Parathyroid adenoma (tissue), 2 donors: ENCODE results near the gene ULK4.
A peak's percentile ranks its signal among the peaks of the same experiment; 100 is the strongest.
"Not testable (repeated sequence)": the region's sequence is repeated elsewhere in the genome, so short reads cannot be mapped to it uniquely, and the experiment has no call there.

Source experiments
- H2AFZ ChIP-seq: fragments of 300-600 bp; sonication (generic); one replicate; pipeline ENCODE4 v1.7.0; 2017; ENCODE audit warnings: antibody characterized with exemption, mild to moderate bottlenecking
- H3K27ac ChIP-seq: fragments of 300-600 bp; sonication (generic); one replicate; pipeline ENCODE4 v1.7.0; 2017
- H3K27me3 ChIP-seq: fragments of 300-600 bp; sonication (generic); one replicate; pipeline ENCODE4 v1.7.0; 2017; ENCODE audit warnings: low read length; ENCODE audit not compliant: control insufficient read depth, insufficient read depth
- H3K36me3 ChIP-seq: fragments of 300-600 bp; sonication (generic); one replicate; pipeline ENCODE4 v1.7.0; 2017; ENCODE audit warnings: low read length; ENCODE audit not compliant: control insufficient read depth, insufficient read depth
- H3K4me1 ChIP-seq: fragments of 300-600 bp; sonication (generic); one replicate; pipeline ENCODE4 v1.7.0; 2017; ENCODE audit warnings: control low read depth
- H3K4me2 ChIP-seq: fragments of 300-600 bp; sonication (generic); one replicate; pipeline ENCODE4 v1.7.0; 2017; ENCODE audit warnings: low read length
- H3K4me3 ChIP-seq: fragments of 300-600 bp; sonication (generic); one replicate; pipeline ENCODE4 v1.7.0; 2017; ENCODE audit warnings: low read depth, low read length
- H3K79me2 ChIP-seq: fragments of 300-600 bp; sonication (generic); one replicate; pipeline ENCODE4 v1.7.0; 2017; ENCODE audit warnings: control low read depth
- H3K9ac ChIP-seq: fragments of 300-600 bp; sonication (generic); one replicate; pipeline ENCODE4 v1.7.0; 2017; ENCODE audit warnings: mild to moderate bottlenecking
- H3K9me3 ChIP-seq: fragments of 300-600 bp; sonication (generic); one replicate; pipeline ENCODE4 v1.7.0; 2017; ENCODE audit warnings: low read length; ENCODE audit not compliant: control insufficient read depth
- TF ChIP-seq, protein P1 (sequence below): fragments of 300-600 bp; sonication (generic); IDR thresholded peaks from one replicate; pipeline ENCODE4 v1.7.0; 2017; ENCODE audit warnings: antibody characterized with exemption, mild to moderate bottlenecking
- donor health status: primary hyperparathyroidism.

The ULK4 gene

DNA sequence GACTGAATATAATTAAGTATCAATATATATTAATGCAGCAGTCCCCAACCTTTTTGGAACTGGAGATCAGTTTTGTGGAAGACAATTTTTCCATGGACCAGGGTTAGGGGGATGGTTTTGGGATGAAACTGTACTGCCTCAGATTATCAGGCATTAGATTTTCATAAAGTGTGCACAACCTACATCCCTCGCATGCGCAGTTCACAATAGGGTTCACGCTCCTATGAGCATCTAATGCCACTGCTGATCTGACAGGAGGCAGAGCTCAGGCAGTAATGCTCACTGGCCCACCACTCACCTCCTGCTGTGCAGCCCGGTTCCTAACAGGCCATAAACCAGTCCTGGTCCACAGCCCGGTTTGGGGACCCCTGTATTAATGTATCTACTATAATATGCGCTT lies 95.6 kb downstream of the ULK4 start:
- H3K4me1 ChIP-seq, result no peaks in the 10 kb centered on the region
- H3K4me3 ChIP-seq, result no peak overlapping the region
- no peak overlapping the region for H3K27ac ChIP-seq
- no peaks in the 10 kb centered on the region for H3K79me2 ChIP-seq
- TF ChIP-seq, protein P1, sequence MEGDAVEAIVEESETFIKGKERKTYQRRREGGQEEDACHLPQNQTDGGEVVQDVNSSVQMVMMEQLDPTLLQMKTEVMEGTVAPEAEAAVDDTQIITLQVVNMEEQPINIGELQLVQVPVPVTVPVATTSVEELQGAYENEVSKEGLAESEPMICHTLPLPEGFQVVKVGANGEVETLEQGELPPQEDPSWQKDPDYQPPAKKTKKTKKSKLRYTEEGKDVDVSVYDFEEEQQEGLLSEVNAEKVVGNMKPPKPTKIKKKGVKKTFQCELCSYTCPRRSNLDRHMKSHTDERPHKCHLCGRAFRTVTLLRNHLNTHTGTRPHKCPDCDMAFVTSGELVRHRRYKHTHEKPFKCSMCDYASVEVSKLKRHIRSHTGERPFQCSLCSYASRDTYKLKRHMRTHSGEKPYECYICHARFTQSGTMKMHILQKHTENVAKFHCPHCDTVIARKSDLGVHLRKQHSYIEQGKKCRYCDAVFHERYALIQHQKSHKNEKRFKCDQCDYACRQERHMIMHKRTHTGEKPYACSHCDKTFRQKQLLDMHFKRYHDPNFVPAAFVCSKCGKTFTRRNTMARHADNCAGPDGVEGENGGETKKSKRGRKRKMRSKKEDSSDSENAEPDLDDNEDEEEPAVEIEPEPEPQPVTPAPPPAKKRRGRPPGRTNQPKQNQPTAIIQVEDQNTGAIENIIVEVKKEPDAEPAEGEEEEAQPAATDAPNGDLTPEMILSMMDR, result no peak
- H3K27me3 ChIP-seq, result no peaks in the 10 kb centered on the region
- no peaks in the 10 kb centered on the region for H3K9me3 ChIP-seq
- no peak overlapping the region for H3K9ac ChIP-seq
- no peaks in the 10 kb centered on the region for H3K36me3 ChIP-seq
- no peak overlapping the region for H2AFZ ChIP-seq
- no peak overlapping the region for H3K4me2 ChIP-seq

DNA sequence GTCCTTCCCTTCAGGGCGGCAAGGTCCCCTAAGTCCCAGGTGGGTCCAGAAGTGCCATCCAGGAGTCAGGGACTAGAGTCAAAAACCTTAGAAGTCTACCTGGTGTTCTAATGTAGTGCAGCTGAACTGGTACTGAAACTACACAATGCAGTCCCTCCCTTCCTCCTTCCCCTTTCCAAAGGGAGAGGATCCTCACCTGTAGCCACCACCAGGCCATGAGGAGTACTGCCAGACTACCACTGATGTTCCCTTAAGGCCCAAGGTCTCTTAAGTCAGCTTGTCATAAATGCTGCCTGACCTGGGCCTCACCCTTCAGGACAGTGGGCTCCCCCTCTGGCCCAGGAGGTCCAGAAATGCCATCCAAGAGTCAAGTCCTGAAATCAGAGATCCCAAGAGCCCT lies 98.9 kb downstream of the ULK4 start:
- Histone ChIP-seq H3K79me2 (no peaks in the 10 kb centered on the region), H3K27me3 (no peaks in the 10 kb centered on the region), H3K27ac (no peak overlapping the region), H3K9ac (no peak overlapping the region), H3K4me3 (no peak overlapping the region), H3K4me2 (no peak overlapping the region), H3K36me3 (no peaks in the 10 kb centered on the region), H3K9me3 (no peaks in the 10 kb centered on the region), H2AFZ (no peak overlapping the region), H3K4me1 (no peaks in the 10 kb centered on the region)
- TF ChIP-seq, protein P1, result no peak

DNA sequence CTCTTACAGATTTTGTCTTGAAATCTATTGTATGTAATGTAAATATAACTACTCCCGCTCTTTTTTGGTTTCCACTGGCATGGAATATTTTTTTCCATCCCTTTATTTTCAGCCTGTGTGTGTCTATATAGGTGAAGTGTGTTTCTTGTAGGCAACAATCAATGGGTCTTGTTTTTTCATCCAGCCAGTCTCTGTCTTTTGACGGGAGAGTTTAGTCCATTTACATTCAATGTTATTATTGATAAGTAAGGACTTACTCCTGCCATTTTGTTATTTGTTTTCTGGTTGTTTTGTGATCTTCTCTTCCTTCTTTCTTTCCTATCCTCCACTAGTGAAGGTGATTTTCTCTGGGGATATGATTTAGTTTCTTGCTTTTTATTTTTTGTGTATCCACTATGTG lies 101.4 kb downstream of the ULK4 start:
- not testable (repeated sequence) for H3K9ac ChIP-seq, H3K4me1 ChIP-seq, H3K27me3 ChIP-seq, H3K27ac ChIP-seq, H3K36me3 ChIP-seq, H3K4me2 ChIP-seq, H3K9me3 ChIP-seq, H3K4me3 ChIP-seq, H3K79me2 ChIP-seq, H2AFZ ChIP-seq

- no peak overlapping the region for H3K4me3 ChIP-seq
- no peak overlapping the region for H3K4me2 ChIP-seq
- H3K9ac ChIP-seq, result no peak overlapping the region
- H3K27ac ChIP-seq, result no peak overlapping the region
- no peak overlapping the region for H2AFZ ChIP-seq
- peaks cover 13% of the 10 kb centered on the region for H3K4me1 ChIP-seq
- H3K36me3 ChIP-seq, result no peaks in the 10 kb centered on the region
- H3K79me2 ChIP-seq, result no peaks in the 10 kb centered on the region
- TF ChIP-seq, protein P1, result no peak
- no peaks in the 10 kb centered on the region for H3K27me3 ChIP-seq
- H3K9me3 ChIP-seq, result no peaks in the 10 kb centered on the region
Measured at GRCh38 chr3:41854956-41855355, 106.9 kb downstream of the ULK4 start.

DNA sequence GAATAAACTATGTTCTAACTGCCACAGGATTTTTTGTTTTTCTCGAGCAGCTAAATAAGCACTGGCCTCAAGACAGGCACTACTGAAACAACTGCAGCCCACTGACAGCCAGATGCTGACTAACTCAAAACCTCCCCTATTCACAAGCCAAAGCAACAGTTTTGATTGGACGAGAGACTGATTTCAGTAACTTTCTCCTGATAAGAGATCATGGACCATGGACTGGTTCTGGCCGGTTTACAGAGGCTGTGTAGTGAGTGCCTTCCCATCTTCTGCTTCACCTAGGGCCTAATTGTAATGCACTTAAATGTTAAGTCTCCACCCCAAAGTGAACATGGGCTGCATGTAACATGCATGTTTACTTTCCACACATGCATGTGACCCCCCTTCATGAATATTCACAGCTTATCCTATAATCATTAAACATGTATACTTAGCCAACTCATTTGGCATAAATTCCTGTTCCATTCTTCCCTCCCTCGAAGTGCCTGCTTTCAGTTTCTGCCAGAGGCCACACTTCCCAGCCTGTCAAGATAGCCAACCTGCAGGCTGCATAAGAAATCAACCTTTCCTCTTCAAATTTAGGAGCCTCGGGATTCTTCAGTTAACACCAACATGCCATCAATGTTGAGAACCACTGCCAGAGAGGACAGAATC lies 108.2 kb downstream of the ULK4 start:
- Histone ChIP-seq H3K4me3 (no peak overlapping the region), H3K4me2 (no peak overlapping the region), H3K27ac (peak overlapping the region; percentile 47), H2AFZ (peak overlapping the region; percentile 16), H3K4me1 (peaks cover 13% of the 10 kb centered on the region), H3K9me3 (no peaks in the 10 kb centered on the region), H3K79me2 (no peaks in the 10 kb centered on the region), H3K9ac (no peak overlapping the region), H3K36me3 (no peaks in the 10 kb centered on the region), H3K27me3 (no peaks in the 10 kb centered on the region)
- TF ChIP-seq, protein P1, result no peak
